Stimulated activated naive CD8-positive, alpha-beta T cell treated with anti-CD3 and anti-CD28 coated beads, Interleukin-15, amount 100 ng/mL, for 72 hours (primary cell): ENCODE measurements around the gene CLDN22.

Experiments
- ATAC-seq: fragments of 150-1000 bp; cut with Tn5 transposase; 2 replicates; pipeline ENCODE4 v1.10.0; 2021; ENCODE audit warnings: mild to moderate bottlenecking, moderate library complexity
- DNase-seq, 2 donors: peaks; one replicate each; pipeline ENCODE4 v3.0.0; 2021 to 2022
- H3K27ac Mint-ChIP-seq, 2 donors: one replicate each; pipeline ENCODE4 v1.8.0; 2022; ENCODE audit warnings: mild to moderate bottlenecking in 2 of 2, mixed read lengths in 2 of 2, moderate library complexity in 2 of 2
- H3K27me3 Mint-ChIP-seq: one replicate; pipeline ENCODE4 v1.8.0; 2022; ENCODE audit warnings: mixed read lengths
- H3K4me1 Mint-ChIP-seq: one replicate; pipeline ENCODE4 v1.8.0; 2022; ENCODE audit warnings: mild to moderate bottlenecking, mixed read lengths
- H3K4me3 Mint-ChIP-seq, 2 donors: one replicate each; pipeline ENCODE4 v1.8.0; 2022; ENCODE audit warnings: mild to moderate bottlenecking in 2 of 2, mixed read lengths in 2 of 2, moderate library complexity in 1 of 2
- H3K9me3 Mint-ChIP-seq, 2 donors: one replicate each; pipeline ENCODE4 v1.8.0; 2022; ENCODE audit warnings: mixed read lengths in 2 of 2

The CLDN22 gene

GRCh38 chr4:183350317-183351071, 30.4 kb upstream of the CLDN22 start:
- no peaks in the 10 kb centered on the region for H3K9me3 Mint-ChIP-seq
- peak overlapping the region in 1 of 2 donors; percentile 46 for H3K27ac Mint-ChIP-seq
- peaks cover 21% of the 10 kb centered on the region for H3K4me1 Mint-ChIP-seq
- ATAC-seq (no peak), DNase-seq (no peak)
- peaks cover 47% of the 10 kb centered on the region for H3K27me3 Mint-ChIP-seq
- no peak overlapping the region for H3K4me3 Mint-ChIP-seq

- no peak for DNase-seq
- no peak for ATAC-seq
- H3K4me1 Mint-ChIP-seq: peaks cover 21% of the 10 kb centered on the region
- H3K9me3 Mint-ChIP-seq: no peaks in the 10 kb centered on the region
- no peak overlapping the region for H3K4me3 Mint-ChIP-seq
- H3K27ac Mint-ChIP-seq: peak overlapping the region in 1 of 2 donors; percentile 37
- H3K27me3 Mint-ChIP-seq: peaks cover 55% of the 10 kb centered on the region
Measured at GRCh38 chr4:183349673-183350072, 29.6 kb upstream of the CLDN22 start.

GRCh38 chr4:183348706-183349659, 28.9 kb upstream of the CLDN22 start:
- no peaks in the 10 kb centered on the region for H3K9me3 Mint-ChIP-seq
- no peak overlapping the region for H3K4me3 Mint-ChIP-seq
- H3K27ac Mint-ChIP-seq: peak overlapping the region in 1 of 2 donors; percentile 37
- peaks cover 21% of the 10 kb centered on the region for H3K4me1 Mint-ChIP-seq
- H3K27me3 Mint-ChIP-seq: peaks cover 62% of the 10 kb centered on the region
- DNase-seq (peak; percentile 42 to 71), ATAC-seq (peak; percentile 93)

GRCh38 chr4:183348136-183348535, 28.1 kb upstream of the CLDN22 start:
- H3K4me1 Mint-ChIP-seq: peaks cover 24% of the 10 kb centered on the region
- no peak overlapping the region for H3K4me3 Mint-ChIP-seq
- no peak overlapping the region for H3K27ac Mint-ChIP-seq
- DNase-seq (no peak), ATAC-seq (no peak)
- no peaks in the 10 kb centered on the region for H3K9me3 Mint-ChIP-seq
- H3K27me3 Mint-ChIP-seq: peaks cover 71% of the 10 kb centered on the region

GRCh38 chr4:183347566-183347965, 27.5 kb upstream of the CLDN22 start:
- ATAC-seq (no peak), DNase-seq (no peak)
- Mint-ChIP-seq H3K9me3 (no peaks in the 10 kb centered on the region), H3K27ac (peak overlapping the region in 1 of 2 donors; percentile 37), H3K27me3 (peaks cover 75% of the 10 kb centered on the region), H3K4me1 (peaks cover 28% of the 10 kb centered on the region), H3K4me3 (no peak overlapping the region)

GRCh38 chr4:183347146-183347545, 27.1 kb upstream of the CLDN22 start:
- no peak for ATAC-seq
- H3K4me1 Mint-ChIP-seq: peaks cover 28% of the 10 kb centered on the region
- H3K27ac Mint-ChIP-seq: no peak overlapping the region
- H3K27me3 Mint-ChIP-seq: peaks cover 74% of the 10 kb centered on the region
- no peaks in the 10 kb centered on the region for H3K9me3 Mint-ChIP-seq
- DNase-seq: no peak
- no peak overlapping the region for H3K4me3 Mint-ChIP-seq

GRCh38 chr4:183345261-183345660, 25.2 kb upstream of the CLDN22 start:
- peaks cover 23% of the 10 kb centered on the region for H3K4me1 Mint-ChIP-seq
- no peaks in the 10 kb centered on the region for H3K9me3 Mint-ChIP-seq
- no peak overlapping the region for H3K4me3 Mint-ChIP-seq
- ATAC-seq (no peak), DNase-seq (no peak)
- H3K27ac Mint-ChIP-seq: no peak overlapping the region
- peaks cover 63% of the 10 kb centered on the region for H3K27me3 Mint-ChIP-seq

GRCh38 chr4:183344523-183345255, 24.6 kb upstream of the CLDN22 start:
- H3K27me3 Mint-ChIP-seq: peaks cover 60% of the 10 kb centered on the region
- H3K4me3 Mint-ChIP-seq: no peak overlapping the region
- H3K4me1 Mint-ChIP-seq: peaks cover 20% of the 10 kb centered on the region
- no peak for ATAC-seq
- no peak for DNase-seq
- H3K27ac Mint-ChIP-seq: no peak overlapping the region
- no peaks in the 10 kb centered on the region for H3K9me3 Mint-ChIP-seq

GRCh38 chr4:183343730-183344129, 23.7 kb upstream of the CLDN22 start:
- Mint-ChIP-seq H3K27me3 (peaks cover 59% of the 10 kb centered on the region), H3K4me1 (peaks cover 11% of the 10 kb centered on the region), H3K9me3 (no peaks in the 10 kb centered on the region), H3K27ac (no peak overlapping the region), H3K4me3 (no peak overlapping the region)
- DNase-seq (no peak), ATAC-seq (no peak)

- H3K4me3 Mint-ChIP-seq: peak overlapping the region; percentile 35 to 40
- peaks cover 7% of the 10 kb centered on the region for H3K4me1 Mint-ChIP-seq
- ATAC-seq (peak; percentile 65), DNase-seq (no peak)
- peak overlapping the region in 1 of 2 donors; percentile 12 for H3K27ac Mint-ChIP-seq
- H3K27me3 Mint-ChIP-seq: peaks cover 53% of the 10 kb centered on the region
- no peaks in the 10 kb centered on the region for H3K9me3 Mint-ChIP-seq
Measured at GRCh38 chr4:183342541-183343533, 22.8 kb upstream of the CLDN22 start.

- H3K9me3 Mint-ChIP-seq: no peaks in the 10 kb centered on the region
- H3K4me1 Mint-ChIP-seq: peaks cover 8% of the 10 kb centered on the region
- DNase-seq (no peak), ATAC-seq (no peak)
- no peak overlapping the region for H3K27ac Mint-ChIP-seq
- peaks cover 26% of the 10 kb centered on the region for H3K27me3 Mint-ChIP-seq
- no peak overlapping the region for H3K4me3 Mint-ChIP-seq
Measured at GRCh38 chr4:183337833-183338232, 17.8 kb upstream of the CLDN22 start.

- H3K4me3 Mint-ChIP-seq: no peak overlapping the region
Measured at GRCh38 chr4:183337349-183337748, 17.3 kb upstream of the CLDN22 start.

GRCh38 chr4:183335369-183335940, 15.4 kb upstream of the CLDN22 start:
- Mint-ChIP-seq H3K27me3 (peaks cover 18% of the 10 kb centered on the region), H3K27ac (no peak overlapping the region), H3K9me3 (no peaks in the 10 kb centered on the region), H3K4me3 (no peak overlapping the region), H3K4me1 (peaks cover 7% of the 10 kb centered on the region)
- DNase-seq (no peak), ATAC-seq (peak; percentile 53)

More at GRCh38 chr4:183337349-183337748, 17.3 kb upstream of the CLDN22 start:
- Mint-ChIP-seq H3K9me3 (no peaks in the 10 kb centered on the region), H3K4me1 (peaks cover 7% of the 10 kb centered on the region), H3K27me3 (peaks cover 28% of the 10 kb centered on the region), H3K27ac (no peak overlapping the region)
- ATAC-seq: no peak
- DNase-seq: no peak

- ATAC-seq (no peak), DNase-seq (no peak)
- Mint-ChIP-seq H3K27me3 (peaks cover 18% of the 10 kb centered on the region), H3K27ac (no peak overlapping the region), H3K4me3 (no peak overlapping the region), H3K9me3 (peaks cover 0 to 4% of the 10 kb centered on the region in 2 donors), H3K4me1 (peaks cover 7% of the 10 kb centered on the region)
Measured at GRCh38 chr4:183333983-183334382, 13.9 kb upstream of the CLDN22 start.
